Panc1 (cell line): Measurements from ENCODE around the gene FAM227B. TPM values are rescaled to one million over a fixed set of nuclear protein-coding genes. Genes with fewer than 3 reads are reported as not detected.

Source experiments
- ATAC-seq: fragments of 200-7000 bp; cut with Tn5 transposase; 2 replicates; pipeline ENCODE4 v1.9.1; 2020; ENCODE audit warnings: mild to moderate bottlenecking, moderate library complexity
- BruUV-seq: library from RNA; stranded (reverse); fragments of 400-500 nt; replicated peaks from 2 replicates; lab custom pipeline; 2021; lab: Mats Ljungman, UMichigan
- CTCF ChIA-PET: fragments of 300-600 bp; sonication (Branson Sonifier 250); formaldehyde crosslinking; loops from one replicate; lab custom pipeline; 2022; ENCODE audit warnings: antibody characterized with exemption; lab: Charles Lee
- POLR2A ChIA-PET: fragments of 300-600 bp; sonication (Branson Sonifier 250); formaldehyde crosslinking; loops from one replicate; lab custom pipeline; 2022; ENCODE audit warnings: antibody characterized with exemption; lab: Charles Lee
- DNase-seq: peaks from one replicate; pipeline ENCODE4 v3.0.0-alpha.2; 2010; ENCODE audit warnings: low read depth, low spot score
- H3K27ac ChIP-seq: 2 replicates; pipeline ENCODE4 v1.5.1; 2011; ENCODE audit warnings: mild to moderate bottlenecking, low read length, inconsistent platforms
- H3K27me3 ChIP-seq: fragments of 200-500 bp; sonication (Bioruptor generic); 2 replicates; pipeline ENCODE4 v1.6.0; 2014; ENCODE audit warnings: low read length, inconsistent platforms; ENCODE audit not compliant: control insufficient read depth, insufficient read depth
- H3K36me3 ChIP-seq: fragments of 200-500 bp; sonication (Bioruptor generic); 2 replicates; pipeline ENCODE4 v1.5.1; 2014; ENCODE audit warnings: inconsistent platforms, mild to moderate bottlenecking, low read length, moderate library complexity; ENCODE audit not compliant: control insufficient read depth, insufficient read depth
- H3K4me1 ChIP-seq: 2 replicates; pipeline ENCODE4 v1.5.1; 2011; ENCODE audit warnings: inconsistent platforms, mild to moderate bottlenecking, low read length, moderate library complexity; ENCODE audit not compliant: control insufficient read depth, insufficient read depth
- H3K4me3 ChIP-seq, 2 experiments: 2 replicates each; pipeline ENCODE4 v1.5.1; 2011 to 2012; ENCODE audit warnings: low read depth in 2 of 2, low read length in 2 of 2, mild to moderate bottlenecking in 2 of 2, inconsistent platforms in 1 of 2, moderate library complexity in 1 of 2
- H3K9me3 ChIP-seq: fragments of 200-500 bp; sonication (Bioruptor generic); 2 replicates; pipeline ENCODE4 v1.5.1; 2014; ENCODE audit warnings: low read depth, mild to moderate bottlenecking, inconsistent platforms, low read length, moderate library complexity; ENCODE audit not compliant: control insufficient read depth, insufficient read depth
- POLR2AphosphoS5 ChIP-seq: IDR thresholded peaks from 2 replicates; pipeline ENCODE4 v1.6.1; 2012; ENCODE audit warnings: mild to moderate bottlenecking, low read depth, low read length, moderate library complexity
- SIN3A ChIP-seq: IDR thresholded peaks from 2 replicates; pipeline ENCODE4 v1.6.1; 2012; ENCODE audit warnings: low read depth, mild to moderate bottlenecking, low read length, moderate library complexity, borderline replicate concordance; ENCODE audit not compliant: insufficient read depth
- TCF7L2 ChIP-seq: IDR thresholded peaks from 2 replicates; pipeline ENCODE4 v1.6.1; 2011; ENCODE audit warnings: mild to moderate bottlenecking, low read depth, low read length, inconsistent platforms
- in situ Hi-C: cut with HindIII; loops from 2 replicates; pipeline ENCODE4 v1.10.0; 2016; ENCODE audit warnings: low sequenced_read_pairs, low pct_unique_long_range_greater_than_20kb
- intact Hi-C: fragments of 100-400 bp; cut with micrococcal nuclease; formaldehyde crosslinking; loops from one replicate; pipeline ENCODE4 v1.10.0; 2022; ENCODE audit not compliant: unreplicated experiment
- total RNA-seq: library from RNA; stranded (reverse); gene quantifications from one replicate; pipeline ENCODE4 v1.2.1, GENCODE V29; 2021; ENCODE audit not compliant: unreplicated experiment
- TF ChIP-seq, protein P1 (sequence below), 2 experiments: IDR thresholded peaks; 2 replicates each; pipeline ENCODE4 v1.6.1; 2011 to 2012; ENCODE audit warnings: low read depth in 2 of 2, control low read depth in 1 of 2, low read length in 1 of 2, mild to moderate bottlenecking in 1 of 2, moderate library complexity in 1 of 2; ENCODE audit not compliant: insufficient read depth in 1 of 2
- TF ChIP-seq, protein P2 (sequence below): fragments of 450-650 bp; IDR thresholded peaks from 2 replicates; pipeline ENCODE4 v1.5.1; 2017; ENCODE audit warnings: mild to moderate bottlenecking

The FAM227B gene
- total RNA-seq, 1 experiment from 2014 or later = 1.2 TPM

DNA sequence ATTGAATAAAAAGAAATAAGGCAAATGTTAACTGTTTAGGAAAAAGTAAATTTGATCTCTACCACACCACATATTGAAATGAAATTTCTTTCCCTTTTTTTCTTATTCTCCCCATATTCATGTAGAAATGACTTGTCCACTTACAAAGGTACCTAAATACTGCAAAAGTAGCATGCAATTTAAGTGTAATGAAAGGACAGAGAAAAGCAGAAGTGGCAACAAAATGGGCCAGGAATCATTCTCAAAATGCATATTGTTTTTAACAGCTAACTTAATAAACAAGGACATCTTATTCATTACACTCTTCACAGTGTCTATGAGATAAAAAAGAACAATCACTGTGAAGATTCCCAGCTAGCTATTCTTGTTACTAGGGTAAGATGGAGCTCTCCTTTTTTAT, 238.2 kb downstream of the FAM227B start:
- CTCF ChIA-PET = no interaction called here
- Histone ChIP-seq H3K9me3 (no peaks in the 10 kb centered on the region), H3K4me1 (no peaks in the 10 kb centered on the region), H3K4me3 (no peak overlapping the region), H3K27ac (no peak overlapping the region), H3K36me3 (no peaks in the 10 kb centered on the region), H3K27me3 (no peaks in the 10 kb centered on the region)
- intact Hi-C loops (no loop called here), in situ Hi-C loops (no loop called here)
- DNase-seq (no peak), ATAC-seq (no peak)
- TF ChIP-seq SIN3A (no peak), POLR2AphosphoS5 (no peak), TCF7L2 (no peak)
- TF ChIP-seq, protein P1, sequence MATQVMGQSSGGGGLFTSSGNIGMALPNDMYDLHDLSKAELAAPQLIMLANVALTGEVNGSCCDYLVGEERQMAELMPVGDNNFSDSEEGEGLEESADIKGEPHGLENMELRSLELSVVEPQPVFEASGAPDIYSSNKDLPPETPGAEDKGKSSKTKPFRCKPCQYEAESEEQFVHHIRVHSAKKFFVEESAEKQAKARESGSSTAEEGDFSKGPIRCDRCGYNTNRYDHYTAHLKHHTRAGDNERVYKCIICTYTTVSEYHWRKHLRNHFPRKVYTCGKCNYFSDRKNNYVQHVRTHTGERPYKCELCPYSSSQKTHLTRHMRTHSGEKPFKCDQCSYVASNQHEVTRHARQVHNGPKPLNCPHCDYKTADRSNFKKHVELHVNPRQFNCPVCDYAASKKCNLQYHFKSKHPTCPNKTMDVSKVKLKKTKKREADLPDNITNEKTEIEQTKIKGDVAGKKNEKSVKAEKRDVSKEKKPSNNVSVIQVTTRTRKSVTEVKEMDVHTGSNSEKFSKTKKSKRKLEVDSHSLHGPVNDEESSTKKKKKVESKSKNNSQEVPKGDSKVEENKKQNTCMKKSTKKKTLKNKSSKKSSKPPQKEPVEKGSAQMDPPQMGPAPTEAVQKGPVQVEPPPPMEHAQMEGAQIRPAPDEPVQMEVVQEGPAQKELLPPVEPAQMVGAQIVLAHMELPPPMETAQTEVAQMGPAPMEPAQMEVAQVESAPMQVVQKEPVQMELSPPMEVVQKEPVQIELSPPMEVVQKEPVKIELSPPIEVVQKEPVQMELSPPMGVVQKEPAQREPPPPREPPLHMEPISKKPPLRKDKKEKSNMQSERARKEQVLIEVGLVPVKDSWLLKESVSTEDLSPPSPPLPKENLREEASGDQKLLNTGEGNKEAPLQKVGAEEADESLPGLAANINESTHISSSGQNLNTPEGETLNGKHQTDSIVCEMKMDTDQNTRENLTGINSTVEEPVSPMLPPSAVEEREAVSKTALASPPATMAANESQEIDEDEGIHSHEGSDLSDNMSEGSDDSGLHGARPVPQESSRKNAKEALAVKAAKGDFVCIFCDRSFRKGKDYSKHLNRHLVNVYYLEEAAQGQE (IDR thresholded peaks at IDR 0.05; ENCODE audit: insufficient read depth in 1 of 2, low read depth in 2 of 2, low read length in 1 of 2) = no peak
- TF ChIP-seq, protein P2, sequence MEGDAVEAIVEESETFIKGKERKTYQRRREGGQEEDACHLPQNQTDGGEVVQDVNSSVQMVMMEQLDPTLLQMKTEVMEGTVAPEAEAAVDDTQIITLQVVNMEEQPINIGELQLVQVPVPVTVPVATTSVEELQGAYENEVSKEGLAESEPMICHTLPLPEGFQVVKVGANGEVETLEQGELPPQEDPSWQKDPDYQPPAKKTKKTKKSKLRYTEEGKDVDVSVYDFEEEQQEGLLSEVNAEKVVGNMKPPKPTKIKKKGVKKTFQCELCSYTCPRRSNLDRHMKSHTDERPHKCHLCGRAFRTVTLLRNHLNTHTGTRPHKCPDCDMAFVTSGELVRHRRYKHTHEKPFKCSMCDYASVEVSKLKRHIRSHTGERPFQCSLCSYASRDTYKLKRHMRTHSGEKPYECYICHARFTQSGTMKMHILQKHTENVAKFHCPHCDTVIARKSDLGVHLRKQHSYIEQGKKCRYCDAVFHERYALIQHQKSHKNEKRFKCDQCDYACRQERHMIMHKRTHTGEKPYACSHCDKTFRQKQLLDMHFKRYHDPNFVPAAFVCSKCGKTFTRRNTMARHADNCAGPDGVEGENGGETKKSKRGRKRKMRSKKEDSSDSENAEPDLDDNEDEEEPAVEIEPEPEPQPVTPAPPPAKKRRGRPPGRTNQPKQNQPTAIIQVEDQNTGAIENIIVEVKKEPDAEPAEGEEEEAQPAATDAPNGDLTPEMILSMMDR = no peak
- POLR2A ChIA-PET = no interaction called here
- no TSS peak for BruUV-seq

DNA sequence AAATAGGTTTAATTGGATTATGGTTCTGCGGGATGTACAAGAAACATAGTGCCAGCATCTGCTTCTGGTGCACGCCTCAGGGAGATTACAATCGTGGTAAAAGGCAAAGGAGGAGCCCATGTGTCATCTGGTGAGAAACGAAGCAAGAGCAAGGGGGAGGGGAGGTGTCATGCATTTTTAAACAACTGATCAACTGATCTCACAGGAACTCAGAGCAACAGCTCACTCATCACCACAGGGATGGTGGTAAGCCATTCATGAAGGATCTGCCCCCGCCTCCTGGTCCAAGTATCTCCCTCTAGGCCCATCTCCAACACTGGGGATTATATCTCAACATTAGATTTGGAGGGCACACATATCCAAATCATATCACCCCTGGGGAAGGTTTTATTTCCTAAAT, 239.7 kb downstream of the FAM227B start:
- no peak for ATAC-seq
- POLR2A ChIA-PET = no interaction called here

More for the DNA sequence above, 239.7 kb downstream of the FAM227B start:
- no peaks in the 10 kb centered on the region for H3K36me3 ChIP-seq
- no TSS peak for BruUV-seq
- CTCF ChIA-PET = no interaction called here
- H3K4me1 ChIP-seq = no peaks in the 10 kb centered on the region
- H3K27ac ChIP-seq = no peak overlapping the region
- H3K27me3 ChIP-seq = no peaks in the 10 kb centered on the region
- no peak for DNase-seq
- TF ChIP-seq, protein P1 (IDR thresholded peaks at IDR 0.05; ENCODE audit: insufficient read depth in 1 of 2, low read depth in 2 of 2, low read length in 1 of 2) = no peak
- TF ChIP-seq POLR2AphosphoS5 (no peak), TCF7L2 (no peak), SIN3A (no peak)
- TF ChIP-seq, protein P2 = no peak
- H3K9me3 ChIP-seq = no peaks in the 10 kb centered on the region
- H3K4me3 ChIP-seq = no peak overlapping the region
- in situ Hi-C loops (no loop called here), intact Hi-C loops (no loop called here)
